Stimulated activated CD8-positive, alpha-beta memory T cell treated with anti-CD3 and anti-CD28 coated beads, Interleukin-4, amount 100 ng/mL, for 48 hours (primary cell): Measurements from ENCODE around the gene RELCH.
A peak's percentile ranks its signal among the peaks of the same experiment; 100 is the strongest.

Experiments used
- DNase-seq: peaks from one replicate; pipeline ENCODE4 v3.0.0-alpha.2; 2020

Gene RELCH

DNA sequence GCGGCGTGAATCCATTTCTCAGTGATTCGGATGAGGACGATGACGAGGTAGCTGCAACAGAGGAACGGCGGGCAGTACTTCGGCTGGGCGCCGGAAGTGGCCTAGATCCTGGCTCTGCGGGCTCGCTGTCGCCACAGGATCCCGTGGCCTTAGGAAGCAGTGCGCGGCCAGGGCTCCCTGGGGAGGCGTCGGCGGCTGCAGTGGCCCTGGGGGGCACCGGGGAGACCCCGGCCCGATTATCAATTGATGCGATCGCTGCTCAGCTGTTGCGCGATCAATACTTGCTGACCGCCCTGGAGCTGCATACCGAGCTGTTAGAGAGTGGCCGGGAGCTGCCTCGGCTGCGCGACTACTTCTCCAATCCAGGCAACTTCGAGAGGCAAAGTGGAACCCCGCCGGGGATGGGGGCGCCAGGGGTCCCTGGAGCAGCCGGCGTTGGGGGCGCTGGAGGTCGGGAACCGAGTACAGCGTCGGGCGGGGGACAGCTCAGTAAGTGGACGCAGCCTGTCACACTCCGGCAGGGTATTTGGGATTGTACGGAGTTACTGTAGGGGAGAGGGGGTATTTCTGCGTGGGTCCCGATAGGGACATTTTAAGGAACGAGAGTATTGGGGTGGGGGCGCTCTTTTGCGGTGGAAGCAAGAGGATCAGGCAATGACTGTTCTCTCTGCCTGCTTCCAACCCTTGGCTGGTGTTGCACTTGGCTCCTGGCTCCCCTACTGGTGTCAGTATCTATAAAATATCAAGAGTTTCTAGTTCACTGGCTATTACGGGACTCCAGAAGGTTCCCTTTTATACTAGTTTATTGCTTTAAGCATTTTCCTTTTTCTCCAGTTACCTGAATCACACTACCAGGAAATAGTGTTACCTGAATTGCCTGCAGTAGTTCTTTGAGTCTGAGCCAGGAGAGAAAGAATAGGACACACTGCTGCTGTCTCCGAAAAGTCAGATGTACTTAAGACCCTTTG, 772 bp downstream of the RELCH start:
- peak; percentile 38 for DNase-seq

- no peak for DNase-seq
Measured at GRCh38 chr18:62189208-62189607, 2.2 kb downstream of the RELCH start.

- no peak for DNase-seq
Measured at GRCh38 chr18:62196079-62196478, 9.0 kb downstream of the RELCH start.

GRCh38 chr18:62196980-62197379, 9.9 kb downstream of the RELCH start:
- no peak for DNase-seq

GRCh38 chr18:62198259-62198658, 11.2 kb downstream of the RELCH start:
- DNase-seq = no peak

DNA sequence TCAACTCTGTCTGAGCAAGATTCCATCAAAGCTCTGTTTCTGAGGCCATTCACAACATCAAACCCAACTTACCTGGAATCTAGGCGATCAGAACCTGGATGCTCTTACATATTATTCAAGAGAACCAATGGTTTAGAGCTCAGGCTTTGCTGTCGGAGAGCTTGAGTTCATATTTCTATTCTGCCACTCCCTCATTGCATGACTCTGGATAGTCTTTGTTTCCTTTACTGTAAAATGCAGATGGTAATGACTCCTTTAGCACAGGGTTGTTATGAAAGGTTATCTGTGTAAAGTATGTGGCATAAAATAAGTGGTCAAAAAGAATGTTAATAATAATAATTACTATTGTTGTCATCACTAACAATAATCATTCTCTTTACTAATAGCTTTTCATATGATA, 12.6 kb downstream of the RELCH start:
- no peak for DNase-seq

- no peak for DNase-seq
Measured at GRCh38 chr18:62200121-62200914, 13.3 kb downstream of the RELCH start.

- DNase-seq = no peak
Measured at GRCh38 chr18:62201870-62202269, 14.8 kb downstream of the RELCH start.

DNA sequence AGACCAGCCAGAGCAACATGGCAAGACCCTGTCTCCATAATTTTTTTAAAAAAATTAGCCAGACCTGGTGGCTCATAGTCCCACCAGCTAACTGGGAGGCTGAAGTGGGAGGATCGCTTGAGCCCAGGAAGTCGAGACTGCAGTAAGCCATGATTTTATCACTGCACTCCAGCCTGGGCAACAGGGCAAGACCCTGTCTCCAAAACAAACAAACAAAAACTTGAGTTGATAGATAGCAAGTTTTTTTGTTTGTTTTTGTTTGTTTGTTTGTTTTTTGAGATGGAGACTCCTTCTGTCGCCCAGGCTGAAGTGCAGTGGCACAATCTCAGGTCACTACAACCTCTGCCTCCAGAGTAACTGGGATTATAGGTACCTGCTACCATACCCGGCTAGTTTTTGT, 18.8 kb downstream of the RELCH start:
- DNase-seq = no peak

GRCh38 chr18:62206593-62206992, 19.5 kb downstream of the RELCH start:
- no peak for DNase-seq

DNA sequence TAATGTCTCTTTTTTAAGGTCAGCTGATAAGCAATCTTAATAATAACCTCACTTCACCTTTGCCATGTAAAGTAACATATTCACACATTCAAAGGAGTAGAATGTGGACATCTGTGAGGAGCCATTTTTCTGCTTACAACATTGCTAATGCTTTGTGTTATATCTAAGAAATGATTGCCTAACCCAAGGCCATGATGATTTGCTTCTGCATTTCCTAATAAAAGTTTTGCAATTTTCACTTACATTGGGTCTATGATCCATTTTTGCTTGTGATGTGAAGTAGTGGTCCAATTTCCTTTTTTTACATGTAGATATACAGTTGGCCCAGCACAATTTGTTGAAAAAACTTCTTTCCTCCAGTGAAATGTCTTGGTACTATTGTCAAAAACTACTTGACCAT, 22.0 kb downstream of the RELCH start:
- no peak for DNase-seq

GRCh38 chr18:62210138-62210537, 23.1 kb downstream of the RELCH start:
- DNase-seq = no peak

DNA sequence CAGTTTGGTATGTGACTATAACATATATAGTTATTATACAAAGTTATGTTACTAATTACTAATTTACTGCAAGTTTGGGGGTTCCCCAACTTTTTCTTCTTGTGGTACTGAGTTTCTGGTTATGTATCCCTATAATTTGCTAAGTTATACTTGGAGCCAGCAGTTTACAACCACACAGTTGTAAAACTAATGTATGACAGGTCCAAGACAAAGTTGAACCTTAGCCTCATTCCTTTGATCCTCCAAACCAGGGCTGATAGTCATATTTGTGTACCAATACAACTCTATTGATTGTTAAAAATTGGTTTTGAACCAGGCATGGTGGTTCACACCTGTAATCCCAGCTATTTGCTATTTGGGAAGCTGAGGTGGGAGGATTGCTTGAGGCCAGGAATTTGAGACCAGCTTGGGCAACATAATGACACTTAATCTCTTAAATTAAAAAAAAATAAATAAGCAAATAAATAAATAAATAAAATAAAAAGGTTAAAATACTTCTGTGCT, 24.3 kb downstream of the RELCH start:
- no peak for DNase-seq

DNA sequence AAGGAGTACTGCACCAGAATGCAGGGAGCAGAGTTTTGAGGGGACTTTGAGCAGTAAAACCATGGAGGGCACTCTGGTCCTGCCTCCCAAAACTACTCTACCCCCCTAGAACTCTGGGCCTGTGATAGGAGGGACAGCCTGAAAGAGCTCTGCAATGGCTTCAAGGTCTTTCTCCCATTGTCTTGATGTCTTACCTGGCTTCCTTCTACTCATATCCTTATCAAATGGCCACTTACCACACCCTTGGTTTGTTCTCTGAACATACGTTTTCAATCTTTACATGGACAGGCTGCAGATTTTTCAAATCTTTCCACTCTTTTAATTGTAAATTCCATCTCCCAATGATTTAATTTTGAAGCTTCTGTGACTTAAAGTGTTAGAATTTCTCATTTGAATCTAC, 27.7 kb downstream of the RELCH start:
- no peak for DNase-seq

GRCh38 chr18:62224229-62224628, 37.2 kb downstream of the RELCH start:
- no peak for DNase-seq

- no peak for DNase-seq
Measured at GRCh38 chr18:62226047-62226446, 39.0 kb downstream of the RELCH start.

- no peak for DNase-seq
Measured at GRCh38 chr18:62236252-62236651, 49.2 kb downstream of the RELCH start.

DNA sequence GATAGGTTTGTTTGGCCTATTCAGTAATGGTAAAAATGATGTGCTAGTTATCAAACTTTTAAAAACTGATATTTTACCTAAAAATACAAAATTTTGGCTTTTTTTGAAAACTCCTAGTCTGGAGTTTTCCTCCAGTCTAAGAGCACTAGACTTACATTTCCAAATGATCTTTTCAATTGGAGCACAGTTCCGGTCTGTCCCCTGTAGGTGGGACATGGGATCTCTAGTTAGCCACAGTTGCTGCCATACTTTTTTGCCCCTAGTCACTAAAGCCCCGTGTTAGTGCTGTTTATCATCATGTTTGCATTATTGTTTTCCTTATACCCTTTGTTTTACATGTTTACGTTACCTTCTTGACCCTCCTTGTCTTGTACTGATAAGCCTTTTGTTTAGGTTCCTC, 52.4 kb downstream of the RELCH start:
- no peak for DNase-seq

GRCh38 chr18:62242955-62243354, 55.9 kb downstream of the RELCH start:
- DNase-seq = no peak

DNA sequence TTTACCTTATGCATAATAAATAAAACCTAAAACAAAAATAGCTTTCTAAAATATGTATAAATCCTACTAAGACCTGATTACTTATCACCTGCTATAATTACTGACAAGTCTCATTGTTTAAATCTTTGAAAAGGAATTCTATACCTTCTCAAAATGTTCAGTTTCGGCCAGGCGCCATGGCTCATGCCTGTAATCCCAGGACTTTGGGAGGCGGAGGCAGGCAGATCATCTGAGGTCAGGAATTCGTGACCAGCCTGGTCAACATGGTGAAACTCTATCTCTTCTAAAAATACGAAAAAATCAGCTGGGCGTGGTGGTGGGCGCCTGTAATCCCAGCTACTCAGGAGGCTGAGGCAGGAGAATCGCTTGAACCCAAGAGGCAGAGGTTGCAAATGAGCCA, 58.1 kb downstream of the RELCH start:
- no peak for DNase-seq

DNA sequence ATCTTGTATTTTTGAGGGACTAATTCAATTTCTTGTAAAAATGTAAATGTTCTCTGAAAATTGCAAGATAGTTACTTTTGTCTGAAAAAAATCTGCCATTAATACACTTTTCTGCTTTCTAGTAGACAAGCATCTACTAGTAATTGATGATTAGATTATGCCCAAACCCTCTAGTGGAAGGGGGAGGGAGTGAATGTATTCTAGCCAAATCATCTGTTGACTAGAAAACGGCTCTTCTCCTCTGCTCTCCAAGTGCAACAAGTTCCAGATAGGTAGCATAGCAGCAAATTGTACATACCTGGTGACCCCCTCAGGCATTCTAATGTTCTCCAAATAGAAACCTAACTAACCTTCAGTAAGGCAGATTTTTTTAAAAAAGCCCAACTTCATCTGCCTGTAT, 58.6 kb downstream of the RELCH start:
- DNase-seq = no peak

DNA sequence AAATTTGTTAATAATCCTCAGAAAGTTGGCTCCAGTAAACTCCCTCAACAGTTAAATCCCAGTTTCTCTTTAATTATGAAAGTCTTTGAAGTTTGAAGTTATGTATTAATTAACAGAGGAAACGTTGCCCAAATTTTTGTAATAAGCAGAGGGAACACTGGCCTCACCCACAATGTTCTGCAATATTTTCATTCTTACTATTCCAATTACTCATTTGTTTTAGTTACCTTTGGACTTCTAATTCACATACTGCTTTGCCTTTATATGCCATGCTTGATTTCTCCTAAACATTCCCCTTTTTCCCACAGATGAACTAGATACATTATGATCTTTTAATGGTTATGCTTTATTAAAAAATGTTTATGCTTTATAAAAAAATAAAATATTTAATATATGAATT, 61.3 kb downstream of the RELCH start:
- DNase-seq = no peak

DNA sequence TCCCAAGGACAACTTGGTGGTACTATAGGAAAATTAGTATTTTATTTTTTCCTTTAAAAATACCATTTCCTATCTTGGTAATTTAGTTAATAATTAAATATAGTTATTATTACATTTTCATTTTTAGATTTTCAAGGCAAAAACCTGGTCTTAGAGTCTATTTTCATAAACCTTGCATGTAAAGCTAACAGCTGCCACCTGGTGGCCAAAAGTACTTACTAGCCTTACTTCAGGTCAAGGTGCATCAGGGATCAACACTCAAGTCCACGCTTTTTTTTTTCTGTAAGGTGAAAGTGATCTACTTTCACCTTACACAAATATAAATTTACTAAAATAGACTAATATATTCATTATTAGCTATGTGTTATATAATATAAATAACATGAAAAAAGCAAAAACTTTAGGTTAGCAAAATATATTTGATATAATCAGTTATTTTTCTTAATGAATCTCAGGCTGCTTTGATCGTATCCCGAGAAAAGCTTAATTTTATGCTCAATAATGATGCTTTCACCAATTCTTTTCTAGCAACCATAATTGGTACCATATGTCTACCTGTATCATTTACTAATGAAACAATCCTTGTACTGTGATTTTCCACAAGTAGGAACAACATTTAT, 62.5 kb downstream of the RELCH start:
- DNase-seq = peak; percentile 82
